Measurements from ENCODE around the gene ARL8B. TPM values are rescaled to one million over a fixed set of nuclear protein-coding genes. Genes with fewer than 3 reads are reported as not detected.
"Not testable (repeated sequence)": the region's sequence is repeated elsewhere in the genome, so short reads cannot be mapped to it uniquely, and the experiment has no call there.

Gene ARL8B
- total RNA-seq, 1 donor from 2014 or later = 57.9 TPM

DNA sequence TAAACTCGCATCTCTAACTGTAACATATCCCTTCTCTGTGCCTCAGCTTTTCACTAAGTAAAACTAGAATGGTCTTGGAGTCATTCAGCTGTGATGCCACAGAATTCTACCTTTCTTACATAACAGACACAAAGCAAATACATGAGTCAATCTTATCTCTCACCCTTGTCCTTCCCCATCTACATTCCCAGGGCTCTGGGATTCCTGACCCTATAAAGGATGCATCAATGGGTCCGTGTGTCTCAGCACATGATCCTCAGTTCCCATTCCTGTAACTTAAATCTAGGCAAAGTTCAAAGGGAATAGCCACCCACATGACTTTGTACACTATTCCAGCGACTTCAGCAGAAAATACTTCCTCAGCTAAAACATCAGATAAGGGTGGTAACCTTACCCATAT is 11.8 kb upstream of the ARL8B start:
- H3K36me3 Mint-ChIP-seq (ENCODE audit: low read depth) = no peaks in the 10 kb centered on the region
- TF ChIP-seq, protein P1, sequence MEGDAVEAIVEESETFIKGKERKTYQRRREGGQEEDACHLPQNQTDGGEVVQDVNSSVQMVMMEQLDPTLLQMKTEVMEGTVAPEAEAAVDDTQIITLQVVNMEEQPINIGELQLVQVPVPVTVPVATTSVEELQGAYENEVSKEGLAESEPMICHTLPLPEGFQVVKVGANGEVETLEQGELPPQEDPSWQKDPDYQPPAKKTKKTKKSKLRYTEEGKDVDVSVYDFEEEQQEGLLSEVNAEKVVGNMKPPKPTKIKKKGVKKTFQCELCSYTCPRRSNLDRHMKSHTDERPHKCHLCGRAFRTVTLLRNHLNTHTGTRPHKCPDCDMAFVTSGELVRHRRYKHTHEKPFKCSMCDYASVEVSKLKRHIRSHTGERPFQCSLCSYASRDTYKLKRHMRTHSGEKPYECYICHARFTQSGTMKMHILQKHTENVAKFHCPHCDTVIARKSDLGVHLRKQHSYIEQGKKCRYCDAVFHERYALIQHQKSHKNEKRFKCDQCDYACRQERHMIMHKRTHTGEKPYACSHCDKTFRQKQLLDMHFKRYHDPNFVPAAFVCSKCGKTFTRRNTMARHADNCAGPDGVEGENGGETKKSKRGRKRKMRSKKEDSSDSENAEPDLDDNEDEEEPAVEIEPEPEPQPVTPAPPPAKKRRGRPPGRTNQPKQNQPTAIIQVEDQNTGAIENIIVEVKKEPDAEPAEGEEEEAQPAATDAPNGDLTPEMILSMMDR (IDR thresholded peaks at IDR 0.05) = no peak
- H3K9me3 Mint-ChIP-seq = no peaks in the 10 kb centered on the region
- no peak overlapping the region for H3K27ac Mint-ChIP-seq
- no peaks in the 10 kb centered on the region for H3K4me1 Mint-ChIP-seq
- DNase-seq (no peak), ATAC-seq (ENCODE audit: low read depth) (no peak)
- no peak overlapping the region for H3K4me3 Mint-ChIP-seq
- intact Hi-C loops (cut with micrococcal nuclease) = no loop called here
- ChIA-PET POLR2A (no interaction called here), CTCF (interaction anchor here (1.1 kb wide), 1 partner anchor 456 kb away, joined by 3 read pairs; no protein-coding TSS in a partner anchor)
- H3K27me3 Mint-ChIP-seq = peaks cover 1% of the 10 kb centered on the region

DNA sequence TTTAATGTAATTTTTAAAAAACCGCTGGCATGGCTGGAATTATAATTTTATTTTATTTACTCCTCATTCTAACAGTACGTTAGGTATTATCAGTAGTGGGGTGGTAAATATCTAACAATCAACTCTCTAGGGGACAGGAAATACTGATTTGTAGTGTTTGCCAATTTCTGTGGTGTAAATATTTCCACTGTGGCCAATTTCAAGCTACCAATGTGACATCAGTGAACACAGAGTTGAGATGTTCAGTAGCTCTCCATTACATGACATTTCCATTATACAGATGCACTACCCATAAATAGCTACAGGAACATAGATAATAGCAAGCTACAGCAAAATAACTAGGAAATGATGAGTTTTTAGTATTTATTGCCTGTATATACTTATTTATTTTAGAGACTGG is 10.0 kb upstream of the ARL8B start:
- H3K27me3 Mint-ChIP-seq = no peaks in the 10 kb centered on the region
- intact Hi-C loops (cut with micrococcal nuclease) = no loop called here
- ChIA-PET CTCF (no interaction called here), POLR2A (no interaction called here)
- no peaks in the 10 kb centered on the region for H3K4me1 Mint-ChIP-seq
- ATAC-seq (ENCODE audit: low read depth) = no peak
- H3K4me3 Mint-ChIP-seq = no peak overlapping the region
- H3K36me3 Mint-ChIP-seq (ENCODE audit: low read depth) = no peaks in the 10 kb centered on the region
- TF ChIP-seq, protein P1 (IDR thresholded peaks at IDR 0.05) = no peak
- no peak for DNase-seq
- no peak overlapping the region for H3K27ac Mint-ChIP-seq
- no peaks in the 10 kb centered on the region for H3K9me3 Mint-ChIP-seq

GRCh38 chr3:5113726-5114125 is 8.4 kb upstream of the ARL8B start:
- intact Hi-C loops (cut with micrococcal nuclease); CTCF ChIA-PET; H3K4me3 Mint-ChIP-seq; DNase-seq; ATAC-seq (ENCODE audit: low read depth); H3K4me1 Mint-ChIP-seq; H3K27me3 Mint-ChIP-seq; H3K36me3 Mint-ChIP-seq (ENCODE audit: low read depth); POLR2A ChIA-PET; H3K9me3 Mint-ChIP-seq; H3K27ac Mint-ChIP-seq: not testable (repeated sequence)

- ChIA-PET POLR2A (no interaction called here), CTCF (no interaction called here)
- H3K36me3 Mint-ChIP-seq (ENCODE audit: low read depth) = no peaks in the 10 kb centered on the region
- TF ChIP-seq, protein P1 (IDR thresholded peaks at IDR 0.05) = no peak
- no peak overlapping the region for H3K4me3 Mint-ChIP-seq
- DNase-seq = no peak
- H3K9me3 Mint-ChIP-seq = no peaks in the 10 kb centered on the region
- no peak overlapping the region for H3K27ac Mint-ChIP-seq
- no peak for ATAC-seq (ENCODE audit: low read depth)
- H3K4me1 Mint-ChIP-seq = no peaks in the 10 kb centered on the region
- H3K27me3 Mint-ChIP-seq = no peaks in the 10 kb centered on the region
- intact Hi-C loops (cut with micrococcal nuclease) = no loop called here
These were observed 6.5 kb upstream of the ARL8B start for GRCh38 chr3:5115506-5116162.

- intact Hi-C loops (cut with micrococcal nuclease) = no loop called here
- H3K4me3 Mint-ChIP-seq = no peak overlapping the region
- no peak overlapping the region for H3K27ac Mint-ChIP-seq
- H3K27me3 Mint-ChIP-seq = no peaks in the 10 kb centered on the region
- H3K9me3 Mint-ChIP-seq = no peaks in the 10 kb centered on the region
- ATAC-seq (ENCODE audit: low read depth) (no peak), DNase-seq (no peak)
- no peaks in the 10 kb centered on the region for H3K4me1 Mint-ChIP-seq
- no peaks in the 10 kb centered on the region for H3K36me3 Mint-ChIP-seq (ENCODE audit: low read depth)
- ChIA-PET CTCF (no interaction called here), POLR2A (no interaction called here)
- TF ChIP-seq, protein P1 (IDR thresholded peaks at IDR 0.05) = no peak
These were observed 5.6 kb upstream of the ARL8B start for GRCh38 chr3:5116538-5116937.

DNA sequence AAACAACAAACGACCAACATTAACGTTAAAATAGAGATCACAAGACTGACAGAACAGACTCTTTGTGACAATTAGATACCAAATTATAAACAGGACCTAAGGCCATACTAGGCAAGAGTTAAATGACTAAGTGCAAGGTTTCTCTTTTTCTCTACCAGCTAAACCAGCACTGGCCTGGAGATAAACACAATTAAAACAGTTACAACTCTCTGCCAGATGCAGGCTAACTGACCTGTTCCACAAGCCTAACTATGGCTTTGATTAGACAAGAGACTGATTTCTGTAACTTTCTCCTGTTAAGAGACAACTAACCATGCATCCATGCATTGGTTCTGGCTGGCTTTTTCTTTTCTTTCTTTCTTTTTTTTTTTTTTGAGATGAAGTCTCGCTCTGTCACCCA is 1.6 kb upstream of the ARL8B start:
- Mint-ChIP-seq H3K27me3 (no peaks in the 10 kb centered on the region), H3K4me3 (no peak overlapping the region), H3K4me1 (peaks cover 27% of the 10 kb centered on the region), H3K36me3 (ENCODE audit: low read depth) (peaks cover 20% of the 10 kb centered on the region), H3K27ac (no peak overlapping the region), H3K9me3 (no peaks in the 10 kb centered on the region)
- ChIA-PET POLR2A (no interaction called here), CTCF (no interaction called here)
- intact Hi-C loops (cut with micrococcal nuclease) = loop anchor here (5.0 to 10.0 kb wide), 2 partner anchors 1677 to 1996 kb away; partner anchors contain the start of gene TRNT1
- DNase-seq (no peak), ATAC-seq (ENCODE audit: low read depth) (no peak)
- TF ChIP-seq, protein P1 (IDR thresholded peaks at IDR 0.05) = no peak
